Stomach (tissue), 4 donors: ENCODE results near the gene SH3RF3.

Source experiments
- CTCF ChIP-seq, 7 experiments: fragments of 450-650 bp in 4 of 7; fragments of 200-600 bp in 3 of 7; sonication (generic) in 3 of 7; IDR thresholded peaks; one replicate each; pipeline ENCODE4 v1.5.1; 2016 to 2019; ENCODE audit warnings: antibody characterized with exemption in 7 of 7, control low read depth in 2 of 7, mild to moderate bottlenecking in 1 of 7
- POLR2A ChIP-seq, 4 donors: fragments of 450-650 bp; IDR thresholded peaks; one replicate each; pipeline ENCODE4 v1.6.1; 2016; ENCODE audit warnings: antibody characterized with exemption in 4 of 4, control low read depth in 2 of 4, mild to moderate bottlenecking in 1 of 4, moderate library complexity in 1 of 4

- no peak for TF ChIP-seq CTCF (IDR thresholded peaks at IDR 0.05)
- no peak for TF ChIP-seq POLR2A (IDR thresholded peaks at IDR 0.05)
Observed at GRCh38 chr2:109324861-109325260, 195.9 kb downstream of the SH3RF3 start.
